ENCODE results near the gene FOXRED1.

Gene FOXRED1

GRCh38 chr11:126317756-126318573 is 49.0 kb downstream of the FOXRED1 start:
- no peaks in the 10 kb centered on the region for H3F3A ChIP-seq (ENCODE audit: insufficient read depth, low read length)
- TF ChIP-seq CTCF (IDR thresholded peaks at IDR 0.05; ENCODE audit: low read length) (no peak), EZH2 (IDR thresholded peaks at IDR 0.05; ENCODE audit: borderline replicate concordance, low read length) (no peak)
- peaks cover 41% of the 10 kb centered on the region for H3K36me3 ChIP-seq (ENCODE audit: insufficient read depth, low read length)
- H3K4me3 ChIP-seq (ENCODE audit: low read depth, low read length, poor library complexity, severe bottlenecking) = no peak overlapping the region
- no peaks in the 10 kb centered on the region for H3K9me3 ChIP-seq (ENCODE audit: low read length)
- no peak overlapping the region for H3K27ac ChIP-seq (ENCODE audit: low read depth, low read length, poor library complexity, severe bottlenecking)
- no peaks in the 10 kb centered on the region for H3K27me3 ChIP-seq (ENCODE audit: insufficient read depth, low read length)
- H4K20me1 ChIP-seq (ENCODE audit: insufficient read depth, low read length) = no peaks in the 10 kb centered on the region
- no peak overlapping the region for H2AFZ ChIP-seq (ENCODE audit: low read length)
- no peaks in the 10 kb centered on the region for H3K9me2 ChIP-seq (ENCODE audit: low read depth, low read length)
- H3K4me2 ChIP-seq (ENCODE audit: low read length) = no peak overlapping the region
- H3K9ac ChIP-seq (ENCODE audit: low read length) = no peak overlapping the region
- no peaks in the 10 kb centered on the region for H3K79me2 ChIP-seq (ENCODE audit: insufficient read depth, low read length)
- peaks cover 11% of the 10 kb centered on the region for H3K4me1 ChIP-seq (ENCODE audit: insufficient read depth, low read length, severe bottlenecking)

DNA sequence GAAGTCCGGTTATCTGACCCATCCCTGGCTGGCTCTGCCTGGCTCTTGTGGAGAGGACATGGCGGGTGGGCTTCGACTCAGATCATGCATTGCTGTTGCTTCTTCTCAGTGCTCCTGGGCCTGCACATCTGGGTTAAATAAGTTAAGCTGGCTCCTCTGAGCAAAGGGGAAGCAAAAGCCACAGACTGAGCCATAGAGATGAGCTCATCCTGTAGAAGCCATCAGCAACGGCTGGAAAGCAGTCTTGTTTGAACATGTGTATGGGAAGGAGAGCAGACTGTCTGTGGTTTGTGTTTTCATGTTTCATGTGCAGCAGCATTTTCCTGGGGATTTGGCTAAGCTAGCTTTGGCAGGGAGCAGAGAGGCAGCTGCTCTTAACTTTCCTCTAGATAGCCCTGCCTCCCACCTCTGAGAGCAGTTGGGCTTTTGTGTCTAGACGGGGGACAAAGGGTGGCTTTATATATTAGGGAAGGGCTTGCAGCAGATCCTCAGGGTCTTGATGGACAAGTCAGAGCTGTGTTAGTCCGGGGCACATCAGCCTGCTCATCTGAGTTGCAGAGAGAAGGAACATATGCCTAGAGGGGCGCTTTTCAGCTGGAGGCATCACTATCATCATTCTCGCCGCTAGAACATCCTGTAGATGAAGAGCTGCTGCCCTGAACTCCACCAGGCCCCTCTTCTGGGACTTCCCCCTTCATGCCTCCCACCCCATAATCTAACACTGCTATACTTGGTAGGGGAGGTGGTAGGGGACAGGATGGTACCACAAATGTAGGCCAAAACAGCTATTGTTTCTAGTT is 49.8 kb downstream of the FOXRED1 start:
- Histone ChIP-seq H3K9me2 (ENCODE audit: low read depth, low read length) (no peaks in the 10 kb centered on the region), H3K4me3 (ENCODE audit: low read depth, low read length, poor library complexity, severe bottlenecking) (no peak overlapping the region), H3K27ac (ENCODE audit: low read depth, low read length, poor library complexity, severe bottlenecking) (no peak overlapping the region), H2AFZ (ENCODE audit: low read length) (no peak overlapping the region), H3K4me1 (ENCODE audit: insufficient read depth, low read length, severe bottlenecking) (peaks cover 11% of the 10 kb centered on the region), H3K9ac (ENCODE audit: low read length) (no peak overlapping the region), H3K79me2 (ENCODE audit: insufficient read depth, low read length) (no peaks in the 10 kb centered on the region), H3K4me2 (ENCODE audit: low read length) (no peak overlapping the region), H3K36me3 (ENCODE audit: insufficient read depth, low read length) (peaks cover 33% of the 10 kb centered on the region), H4K20me1 (ENCODE audit: insufficient read depth, low read length) (no peaks in the 10 kb centered on the region), H3K9me3 (ENCODE audit: low read length) (no peaks in the 10 kb centered on the region), H3K27me3 (ENCODE audit: insufficient read depth, low read length) (no peaks in the 10 kb centered on the region), H3F3A (ENCODE audit: insufficient read depth, low read length) (no peaks in the 10 kb centered on the region)
- TF ChIP-seq CTCF (IDR thresholded peaks at IDR 0.05; ENCODE audit: low read length) = no peak
- TF ChIP-seq EZH2 (IDR thresholded peaks at IDR 0.05; ENCODE audit: borderline replicate concordance, low read length) = no peak

GRCh38 chr11:126319374-126319740 is 50.4 kb downstream of the FOXRED1 start:
- no peaks in the 10 kb centered on the region for H3F3A ChIP-seq (ENCODE audit: insufficient read depth, low read length)
- TF ChIP-seq CTCF (IDR thresholded peaks at IDR 0.05; ENCODE audit: low read length) = no peak
- H3K27ac ChIP-seq (ENCODE audit: low read depth, low read length, poor library complexity, severe bottlenecking) = no peak overlapping the region
- H3K4me2 ChIP-seq (ENCODE audit: low read length) = no peak overlapping the region
- H3K9ac ChIP-seq (ENCODE audit: low read length) = no peak overlapping the region
- no peaks in the 10 kb centered on the region for H4K20me1 ChIP-seq (ENCODE audit: insufficient read depth, low read length)
- peaks cover 27% of the 10 kb centered on the region for H3K36me3 ChIP-seq (ENCODE audit: insufficient read depth, low read length)
- no peak overlapping the region for H3K4me3 ChIP-seq (ENCODE audit: low read depth, low read length, poor library complexity, severe bottlenecking)
- no peaks in the 10 kb centered on the region for H3K79me2 ChIP-seq (ENCODE audit: insufficient read depth, low read length)
- peaks cover 11% of the 10 kb centered on the region for H3K4me1 ChIP-seq (ENCODE audit: insufficient read depth, low read length, severe bottlenecking)
- no peak overlapping the region for H2AFZ ChIP-seq (ENCODE audit: low read length)
- no peaks in the 10 kb centered on the region for H3K27me3 ChIP-seq (ENCODE audit: insufficient read depth, low read length)
- no peaks in the 10 kb centered on the region for H3K9me3 ChIP-seq (ENCODE audit: low read length)
- no peaks in the 10 kb centered on the region for H3K9me2 ChIP-seq (ENCODE audit: low read depth, low read length)

Measured in OCI-LY1 (cell line).